ENCODE measurements around the gene KIF6.

KIF6 gene

GRCh38 chr6:39378175-39378959, 346.8 kb downstream of the KIF6 start:
- DNase-seq (ENCODE audit: low spot score): no peak

- DNase-seq (ENCODE audit: low spot score): peak; percentile 38
These were observed 347.7 kb downstream of the KIF6 start for GRCh38 chr6:39377539-39377950.

DNA sequence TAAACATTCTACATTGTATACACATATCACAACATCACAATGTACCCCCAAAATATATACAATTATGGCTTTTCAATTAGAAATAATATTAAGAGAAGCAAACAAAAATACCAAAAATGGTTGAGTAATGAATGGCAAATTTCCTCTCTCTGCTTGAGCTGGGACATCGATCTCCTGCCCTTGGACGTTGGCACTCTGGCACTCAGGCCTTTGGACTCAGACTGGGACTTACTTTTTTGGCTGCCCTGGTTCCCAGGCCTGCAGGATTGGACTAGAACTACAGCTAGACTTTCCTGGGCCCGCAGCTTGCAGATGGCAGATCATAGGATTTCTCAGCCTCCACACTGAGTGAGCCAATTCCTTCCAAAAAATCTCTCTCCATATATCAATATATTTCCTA, 349.8 kb downstream of the KIF6 start:
- DNase-seq (ENCODE audit: low spot score): no peak

DNA sequence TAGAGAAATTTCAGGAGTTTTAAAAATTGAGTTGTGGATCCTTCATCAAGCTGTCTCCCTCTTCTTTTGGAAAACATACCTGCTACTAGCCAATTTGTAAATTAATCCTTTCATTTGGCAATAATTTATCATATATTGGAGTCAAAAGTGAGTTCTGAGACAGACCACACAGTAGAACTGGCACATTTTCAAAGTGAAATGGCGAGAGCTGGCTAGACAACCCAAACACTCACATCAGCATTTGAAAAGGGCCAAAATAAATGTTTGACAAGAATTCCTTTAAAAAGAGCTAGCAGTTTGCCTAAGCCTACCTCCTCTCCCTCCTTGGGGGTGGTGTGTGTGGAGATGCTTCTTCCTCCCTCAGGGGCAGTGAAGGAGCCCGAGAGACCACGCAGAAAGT, 354.8 kb downstream of the KIF6 start:
- no peak for DNase-seq (ENCODE audit: low spot score)

GRCh38 chr6:39369987-39370386, 355.2 kb downstream of the KIF6 start:
- DNase-seq (ENCODE audit: low spot score): no peak

GRCh38 chr6:39367700-39368099, 357.5 kb downstream of the KIF6 start:
- no peak for DNase-seq (ENCODE audit: low spot score)

GRCh38 chr6:39366931-39367618, 358.1 kb downstream of the KIF6 start:
- no peak for DNase-seq (ENCODE audit: low spot score)

- DNase-seq (ENCODE audit: low spot score): peak; percentile 48
These were observed 359.7 kb downstream of the KIF6 start for GRCh38 chr6:39365281-39366074.

GRCh38 chr6:39363280-39363679, 361.9 kb downstream of the KIF6 start:
- DNase-seq (ENCODE audit: low spot score): no peak

- peak; percentile 33 for DNase-seq (ENCODE audit: low spot score)
These were observed 362.7 kb downstream of the KIF6 start for GRCh38 chr6:39362487-39362865.

DNA sequence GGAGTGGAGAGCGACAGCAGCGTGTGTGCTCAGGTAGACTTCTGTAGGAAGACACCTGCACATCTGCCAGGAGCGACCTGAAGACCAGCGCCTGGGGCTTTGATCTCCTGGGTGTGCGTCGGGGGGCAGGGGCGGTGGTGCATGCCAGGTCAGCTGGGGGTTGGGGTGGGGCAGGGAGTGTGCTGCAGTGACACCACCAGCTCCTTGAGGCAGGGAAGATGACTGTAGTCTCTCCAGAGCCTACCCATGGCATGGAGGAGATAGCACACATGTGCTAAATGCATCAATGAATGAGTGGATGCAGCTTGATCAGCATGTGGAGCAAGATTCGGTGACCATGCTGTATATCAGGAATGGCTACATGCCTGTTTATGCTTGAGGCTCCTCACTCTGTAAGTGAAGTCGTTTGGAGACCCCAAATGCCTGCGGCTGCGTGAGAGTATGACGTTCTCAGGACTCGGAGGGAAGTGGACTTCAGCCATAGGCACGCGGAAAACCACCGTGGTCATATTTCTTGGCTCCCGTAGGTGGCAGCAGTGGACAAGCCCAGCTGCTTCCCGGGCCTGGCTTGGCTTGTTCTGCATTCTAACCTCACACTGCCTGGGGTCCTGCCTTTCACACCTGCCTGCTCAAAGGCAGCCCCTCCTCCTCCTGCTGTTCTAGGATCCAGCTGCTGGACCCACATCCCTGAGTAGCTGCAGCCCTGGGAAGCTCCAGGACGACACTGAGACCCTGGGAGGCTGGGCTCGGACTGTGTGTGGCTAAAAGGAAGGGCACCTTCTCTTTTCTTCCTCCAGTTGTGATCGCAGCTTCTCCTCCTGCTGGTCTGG, 363.3 kb downstream of the KIF6 start:
- peak; percentile 52 for DNase-seq (ENCODE audit: low spot score)

DNA sequence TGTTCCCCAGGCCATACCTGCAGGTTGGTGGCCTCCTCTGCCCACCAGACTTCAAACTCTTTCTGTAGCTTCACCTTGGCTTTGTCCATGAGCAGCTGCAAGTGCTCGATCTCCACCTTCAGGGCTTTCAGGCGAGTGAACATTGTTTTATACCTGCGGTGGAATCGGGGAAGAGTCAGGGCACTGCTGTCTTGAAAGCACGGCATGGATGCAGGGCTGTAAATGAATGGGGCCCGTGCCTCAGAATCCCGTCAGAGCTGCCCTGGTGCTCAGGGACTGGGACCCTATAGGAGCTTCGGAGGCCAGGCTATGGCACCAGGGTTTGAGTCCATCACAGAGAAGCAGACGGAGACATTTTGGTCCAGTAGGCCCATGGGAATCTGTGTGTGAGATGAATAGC, 364.8 kb downstream of the KIF6 start:
- no peak for DNase-seq (ENCODE audit: low spot score)

DNA sequence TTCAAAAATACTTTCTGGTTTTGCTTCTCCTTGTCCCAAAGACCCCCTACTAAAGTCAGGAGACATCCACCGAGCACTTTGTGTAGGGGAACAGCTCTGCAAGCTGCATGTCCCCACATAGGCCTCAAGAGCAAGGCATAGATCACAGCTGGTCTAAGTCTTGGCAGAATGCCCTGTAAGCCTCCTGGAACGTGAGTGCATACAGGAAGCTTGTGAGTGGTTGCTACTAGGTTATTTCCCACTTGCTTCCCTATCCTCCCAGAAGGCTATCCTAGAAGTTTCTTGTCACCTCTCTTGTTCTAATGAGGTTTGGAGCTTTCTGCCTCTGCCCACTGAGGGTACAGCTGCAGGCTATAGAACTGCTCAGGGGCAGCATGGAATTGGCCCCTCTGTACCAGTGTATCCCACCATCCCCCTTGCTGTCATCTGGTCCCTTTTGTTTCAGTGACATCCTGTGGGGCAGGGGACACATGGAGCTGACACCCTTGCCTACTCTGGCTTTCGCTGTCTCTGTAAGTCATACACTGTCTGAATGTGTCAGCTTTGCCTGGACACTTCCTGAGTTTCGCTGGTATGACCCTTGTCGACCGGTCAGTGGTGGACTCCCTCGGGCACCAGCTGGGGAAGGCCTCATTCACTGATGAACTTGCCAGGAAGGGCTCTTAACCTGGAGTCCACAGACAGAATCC, 367.1 kb downstream of the KIF6 start:
- DNase-seq (ENCODE audit: low spot score): peak; percentile 67

DNA sequence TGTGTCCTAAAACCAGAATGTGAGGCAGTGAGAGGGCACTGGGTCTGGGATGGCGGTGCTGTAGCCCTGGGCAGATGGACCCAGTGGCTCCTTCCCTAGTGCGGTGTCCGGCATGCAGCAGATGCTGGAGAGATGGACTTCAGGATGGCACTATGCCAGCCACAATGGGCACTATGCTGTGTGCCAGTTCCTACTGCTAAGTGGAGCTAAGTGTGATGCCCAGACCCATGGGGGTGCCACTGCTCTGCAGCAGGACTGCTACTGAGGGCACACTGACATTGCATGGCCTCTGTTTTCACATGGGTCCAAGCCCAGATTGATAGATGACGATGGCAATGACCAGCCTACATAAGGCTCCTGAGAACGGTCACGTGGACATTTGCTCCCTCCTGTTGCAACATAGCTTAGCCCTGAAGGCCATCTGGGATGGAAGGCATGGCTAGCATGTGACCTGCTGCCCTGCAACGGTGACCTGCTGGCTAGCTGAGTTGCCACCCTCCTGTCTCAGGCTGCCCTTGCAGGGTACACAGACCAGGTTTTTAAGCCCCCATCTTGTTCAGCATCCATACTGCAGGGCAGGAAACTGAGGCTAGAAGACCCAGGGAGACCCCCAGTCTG, 371.4 kb downstream of the KIF6 start:
- DNase-seq (ENCODE audit: low spot score): no peak

DNA sequence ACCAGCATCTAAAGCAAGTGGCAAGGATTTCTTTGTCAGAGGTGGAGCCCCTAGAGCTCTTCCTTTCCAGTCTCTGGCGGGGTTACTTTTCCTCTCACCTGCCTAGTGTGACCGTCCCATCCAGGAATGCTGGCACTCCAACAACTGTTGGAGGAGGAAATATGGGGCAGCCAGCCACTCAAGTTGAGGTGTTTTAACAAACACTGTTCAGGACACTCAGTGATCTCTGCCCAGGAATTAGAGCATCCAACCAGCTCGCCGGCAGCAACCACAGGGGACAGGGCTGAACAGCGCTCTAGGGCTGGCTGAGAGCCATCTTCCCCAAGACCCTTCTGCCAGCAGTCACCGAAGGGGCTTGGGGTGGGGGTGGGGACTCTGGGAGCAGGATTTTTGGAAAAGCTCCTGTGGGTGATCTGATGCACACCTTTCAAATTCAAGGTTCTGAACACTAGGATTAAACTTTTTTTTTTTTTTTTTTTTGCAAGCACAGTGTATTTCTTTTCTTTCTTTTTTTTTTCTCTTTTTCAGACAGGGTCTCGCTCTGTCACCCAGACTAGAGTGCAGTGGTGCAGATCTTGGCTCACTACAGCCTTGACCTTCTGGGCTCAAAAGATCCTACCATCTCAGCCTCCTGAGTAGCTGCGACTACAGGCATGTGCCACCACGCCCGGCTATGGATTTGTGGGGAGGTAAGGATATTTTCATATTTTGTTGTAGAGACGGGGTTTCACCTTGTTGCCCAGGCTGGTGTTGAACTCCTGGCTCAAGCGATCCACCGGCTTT, 374.3 kb downstream of the KIF6 start:
- no peak for DNase-seq (ENCODE audit: low spot score)

GRCh38 chr6:39348740-39349139, 376.5 kb downstream of the KIF6 start:
- no peak for DNase-seq (ENCODE audit: low spot score)

DNA sequence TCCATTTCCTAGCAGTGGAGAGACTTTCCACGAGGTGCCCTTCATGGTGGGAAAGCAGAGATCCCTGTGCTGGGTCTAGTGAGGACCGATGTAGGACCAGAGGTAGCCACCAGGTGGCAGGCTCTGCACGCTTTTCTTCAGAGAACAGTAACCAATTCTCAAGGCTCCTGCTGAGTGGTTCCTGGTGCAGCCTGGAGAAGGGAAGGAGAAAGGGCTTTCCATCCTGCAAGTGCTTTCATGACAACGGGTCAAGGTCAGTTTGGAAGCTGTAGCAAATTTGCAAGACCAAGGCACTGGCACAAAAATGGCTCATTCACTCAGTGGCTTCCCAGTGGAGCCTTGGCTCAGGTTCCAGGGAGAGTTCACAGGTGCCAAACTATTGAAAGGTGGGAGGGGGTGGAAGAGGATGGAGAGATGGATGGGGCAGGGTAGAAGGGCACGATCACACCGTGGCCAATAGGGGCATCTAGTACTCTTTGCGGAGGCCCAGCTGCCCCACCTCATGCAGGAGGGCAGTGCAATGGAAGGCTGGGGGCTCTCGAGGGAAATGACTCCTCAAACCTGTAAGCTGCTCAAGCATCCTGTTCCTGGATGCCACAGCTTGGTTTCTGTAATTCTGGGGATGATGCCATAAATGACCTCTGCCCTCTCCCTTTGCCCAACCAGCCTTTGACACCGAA, 377.2 kb downstream of the KIF6 start:
- peak; percentile 37 for DNase-seq (ENCODE audit: low spot score)

GRCh38 chr6:39347206-39347605, 378.0 kb downstream of the KIF6 start:
- no peak for DNase-seq (ENCODE audit: low spot score)

DNA sequence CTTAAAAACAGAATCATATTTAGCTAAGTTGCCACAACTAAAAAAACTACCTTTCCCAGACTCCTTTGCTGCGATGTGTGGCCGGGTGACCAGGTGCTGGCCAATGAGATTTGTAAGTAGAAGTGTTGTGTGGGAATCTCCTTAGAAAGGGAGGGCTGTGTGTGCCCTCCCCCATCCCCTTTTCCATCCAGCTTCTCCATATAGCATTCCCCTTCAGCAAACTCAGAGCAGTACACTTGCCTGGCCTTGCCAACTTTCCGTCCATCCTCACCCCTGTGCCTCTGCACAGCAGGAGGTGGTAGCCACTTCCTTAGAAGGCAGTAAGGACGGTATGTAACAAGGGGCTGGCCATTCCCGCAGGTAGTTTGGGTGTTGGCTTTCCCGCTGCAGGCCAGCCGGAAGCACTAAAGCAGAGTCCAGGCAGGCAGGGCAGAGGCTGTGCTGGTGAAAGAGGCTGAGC, 380.4 kb downstream of the KIF6 start:
- DNase-seq (ENCODE audit: low spot score): no peak

Data from kidney capillary endothelial cell (primary cell).